K562 (cell line): ENCODE data around the gene CDRT4. TPM values are rescaled to one million over a fixed set of nuclear protein-coding genes. Genes with fewer than 3 reads are reported as not detected.

Experiments
- CAMTA2 ChIP-seq: fragments of 250-450 bp; sonication (Bioruptor Pico); conservative IDR thresholded peaks from 2 replicates; pipeline ENCODE4 v1.5.1; 2022
- CREB1 ChIP-seq, 2 experiments: sonication (generic) in 1 of 2; formaldehyde crosslinking in 1 of 2; IDR thresholded peaks; 2 replicates each; pipeline versions ENCODE4 v1.6.1 to v1.8.0; 2012 to 2022; ENCODE audit warnings: inconsistent platforms in 1 of 2, mild to moderate bottlenecking in 1 of 2, missing genetic modification reagents in 1 of 2, moderate library complexity in 1 of 2
- CXXC5 ChIP-seq: fragments of 250-450 bp; sonication (Bioruptor Pico); IDR thresholded peaks from 2 replicates; pipeline ENCODE4 v1.8.0; 2022; ENCODE audit warnings: inconsistent platforms, mild to moderate bottlenecking, moderate library complexity
- EP300 ChIP-seq: IDR thresholded peaks from 2 replicates; pipeline ENCODE4 v1.6.1; 2012; ENCODE audit warnings: low read length, improper control_type of control experiment
- HES1 ChIP-seq: fragments of 450-650 bp; IDR thresholded peaks from 2 replicates; pipeline ENCODE4 v1.6.1; 2016; ENCODE audit warnings: low read depth, mild to moderate bottlenecking, moderate library complexity
- ILK ChIP-seq: fragments of 450-650 bp; IDR thresholded peaks from 2 replicates; pipeline ENCODE4 v1.6.1; 2016; ENCODE audit warnings: missing genetic modification characterization, low read depth, mild to moderate bottlenecking, missing compliant biosample characterization, moderate library complexity, borderline replicate concordance
- NCOA1 ChIP-seq: fragments of 450-650 bp; IDR thresholded peaks from 2 replicates; pipeline ENCODE4 v1.6.1; 2016; ENCODE audit warnings: low read depth
- NFIC ChIP-seq: fragments of 450-650 bp; IDR thresholded peaks from 2 replicates; pipeline ENCODE4 v1.6.1; 2017; ENCODE audit warnings: mild to moderate bottlenecking, inconsistent platforms
- POLR2G ChIP-seq: fragments of 200-400 bp; formaldehyde crosslinking; IDR thresholded peaks from 2 replicates; pipeline ENCODE4 v1.6.1; 2017; ENCODE audit warnings: low read depth, mild to moderate bottlenecking, antibody characterized with exemption, low read length, moderate library complexity
- SMARCE1 ChIP-seq: fragments of 450-650 bp; IDR thresholded peaks from 2 replicates; pipeline ENCODE4 v1.7.1; 2016; ENCODE audit warnings: mild to moderate bottlenecking
- YBX1 ChIP-seq: fragments of 450-650 bp; IDR thresholded peaks from 2 replicates; pipeline ENCODE4 v1.7.1; 2016; ENCODE audit warnings: mild to moderate bottlenecking
- ZNF639 ChIP-seq, 2 experiments: fragments of 200-800 bp in 1 of 2; sonication (Bioruptor generic) in 1 of 2; sonication (generic) in 1 of 2; formaldehyde crosslinking in 1 of 2; IDR thresholded peaks in 1 of 2; conservative IDR thresholded peaks in 1 of 2; 2 replicates each; pipeline versions ENCODE4 v1.5.0 to v1.6.1; 2016 to 2020; ENCODE audit warnings: missing compliant biosample characterization in 1 of 2, missing genetic modification characterization in 1 of 2, missing genetic modification reagents in 1 of 2
- ZNF655 ChIP-seq: fragments of 250-450 bp; sonication (Bioruptor Pico); IDR thresholded peaks from 2 replicates; pipeline ENCODE4 v1.5.0; 2021
- polyA plus RNA-seq, 8 experiments: library from polyadenylated mRNA; depleted of rRNA in 4 of 8; stranded (reverse) in 5 of 8; unstranded in 3 of 8; fragments of >200 nt; fragmentation: Nextera tagmentation in 2 of 8; fragmentation: Illumina TruSeq in 1 of 8; extraction: Ambion mirVana in 2 of 8; extraction: Trizol in 1 of 8; gene quantifications; 2 replicates each; pipeline versions ENCODE4 v1.2.1 to v1.2.3, GENCODE V29; 2011 to 2014; ENCODE audit warnings: inconsistent platforms in 1 of 8, missing spikeins in 1 of 8
- total RNA-seq, 7 experiments: library from RNA; depleted of rRNA in 6 of 7; stranded (reverse); fragments of >200 nt in 6 of 7; fragmentation: Illumina TruSeq in 2 of 7; extraction: Trizol in 2 of 7; gene quantifications; 2 replicates each; pipeline versions ENCODE4 v1.2.1 to v1.2.3, GENCODE V29; 2011 to 2021; ENCODE audit warnings: low replicate concordance in 1 of 7
- TF ChIP-seq, protein P1 (sequence below): sonication (generic); formaldehyde crosslinking; IDR thresholded peaks from 2 replicates; pipeline ENCODE4 v1.8.0; 2022; ENCODE audit warnings: missing genetic modification reagents, mild to moderate bottlenecking, moderate library complexity, borderline replicate concordance
- TF ChIP-seq, protein P2 (sequence below): fragments of 450-650 bp; formaldehyde crosslinking; IDR thresholded peaks from 2 replicates; pipeline ENCODE4 v1.4.0; 2020; ENCODE audit warnings: mild to moderate bottlenecking, moderate library complexity
- TF ChIP-seq, protein P3 (sequence below), 2 experiments: fragments of 450-650 bp in 1 of 2; sonication (generic) in 1 of 2; formaldehyde crosslinking in 1 of 2; IDR thresholded peaks in 1 of 2; conservative IDR thresholded peaks in 1 of 2; 2 replicates each; pipeline versions ENCODE4 v1.6.1 to v1.8.1; 2016 to 2023; ENCODE audit warnings: mild to moderate bottlenecking in 2 of 2, moderate library complexity in 2 of 2, inconsistent platforms in 1 of 2, missing genetic modification reagents in 1 of 2
- TF ChIP-seq, protein P4 (sequence below): fragments of 450-650 bp; IDR thresholded peaks from one replicate; pipeline ENCODE4 v1.6.1; 2018; ENCODE audit warnings: mild to moderate bottlenecking, moderate library complexity; ENCODE audit not compliant: partially characterized antibody

Gene CDRT4
- total and polyA plus RNA-seq, 9 of the 15 experiments (the other 6 are each of a cell fraction or from before 2014, with no cell fraction given), result 1.7 to 6.4 (median 3.5) TPM

GRCh38 chr17:15490634-15491261 is 23.3 kb upstream of the CDRT4 start (continued):
- TF ChIP-seq, protein P1, sequence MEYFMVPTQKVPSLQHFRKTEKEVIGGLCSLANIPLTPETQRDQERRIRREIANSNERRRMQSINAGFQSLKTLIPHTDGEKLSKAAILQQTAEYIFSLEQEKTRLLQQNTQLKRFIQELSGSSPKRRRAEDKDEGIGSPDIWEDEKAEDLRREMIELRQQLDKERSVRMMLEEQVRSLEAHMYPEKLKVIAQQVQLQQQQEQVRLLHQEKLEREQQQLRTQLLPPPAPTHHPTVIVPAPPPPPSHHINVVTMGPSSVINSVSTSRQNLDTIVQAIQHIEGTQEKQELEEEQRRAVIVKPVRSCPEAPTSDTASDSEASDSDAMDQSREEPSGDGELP, result peak; percentile 86; the same call in 1 of the 2 replicates
- TF ChIP-seq POLR2G (no peak), HES1 (peak; percentile 25; the same call in 1 of the 2 replicates), EP300 (peak; percentile 88), NFIC (peak; percentile 42; the same call in 1 of the 2 replicates), ILK (no peak), ZNF639 (CRISPR knock-in tag; conservative IDR thresholded peaks at IDR 0.05 in 1 of 2, IDR thresholded peaks at IDR 0.05 in 1 of 2) (0 out of 4 replicates have a peak, but pooled peaks of 1 of the 2 experiments have one; percentile 22), NCOA1 (peak; percentile 45; the same call in 1 of the 2 replicates), CREB1 (IDR thresholded peaks at IDR 0.05) (peak; percentile 19; the same call in 1 of the 2 replicates), CREB1 (CRISPR knock-in tag; IDR thresholded peaks at IDR 0.05) (peak; percentile 30; the same call in 1 of the 2 replicates), SMARCE1 (peak; percentile 94), CAMTA2 (no peak), CXXC5 (CRISPR knock-in tag) (peak; percentile 75), YBX1 (no peak), ZNF655 (CRISPR knock-in tag) (no peak)
- TF ChIP-seq, protein P2, sequence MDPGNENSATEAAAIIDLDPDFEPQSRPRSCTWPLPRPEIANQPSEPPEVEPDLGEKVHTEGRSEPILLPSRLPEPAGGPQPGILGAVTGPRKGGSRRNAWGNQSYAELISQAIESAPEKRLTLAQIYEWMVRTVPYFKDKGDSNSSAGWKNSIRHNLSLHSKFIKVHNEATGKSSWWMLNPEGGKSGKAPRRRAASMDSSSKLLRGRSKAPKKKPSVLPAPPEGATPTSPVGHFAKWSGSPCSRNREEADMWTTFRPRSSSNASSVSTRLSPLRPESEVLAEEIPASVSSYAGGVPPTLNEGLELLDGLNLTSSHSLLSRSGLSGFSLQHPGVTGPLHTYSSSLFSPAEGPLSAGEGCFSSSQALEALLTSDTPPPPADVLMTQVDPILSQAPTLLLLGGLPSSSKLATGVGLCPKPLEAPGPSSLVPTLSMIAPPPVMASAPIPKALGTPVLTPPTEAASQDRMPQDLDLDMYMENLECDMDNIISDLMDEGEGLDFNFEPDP (CRISPR knock-in tag), result no peak
- TF ChIP-seq, protein P3, sequence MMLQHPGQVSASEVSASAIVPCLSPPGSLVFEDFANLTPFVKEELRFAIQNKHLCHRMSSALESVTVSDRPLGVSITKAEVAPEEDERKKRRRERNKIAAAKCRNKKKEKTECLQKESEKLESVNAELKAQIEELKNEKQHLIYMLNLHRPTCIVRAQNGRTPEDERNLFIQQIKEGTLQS (IDR thresholded peaks at IDR 0.05), result peak; percentile 93
- TF ChIP-seq, protein P3 (CRISPR knock-in tag; conservative IDR thresholded peaks at IDR 0.05), result 0 out of 2 replicates have a peak, but pooled peaks have one; percentile 62
- TF ChIP-seq, protein P4, sequence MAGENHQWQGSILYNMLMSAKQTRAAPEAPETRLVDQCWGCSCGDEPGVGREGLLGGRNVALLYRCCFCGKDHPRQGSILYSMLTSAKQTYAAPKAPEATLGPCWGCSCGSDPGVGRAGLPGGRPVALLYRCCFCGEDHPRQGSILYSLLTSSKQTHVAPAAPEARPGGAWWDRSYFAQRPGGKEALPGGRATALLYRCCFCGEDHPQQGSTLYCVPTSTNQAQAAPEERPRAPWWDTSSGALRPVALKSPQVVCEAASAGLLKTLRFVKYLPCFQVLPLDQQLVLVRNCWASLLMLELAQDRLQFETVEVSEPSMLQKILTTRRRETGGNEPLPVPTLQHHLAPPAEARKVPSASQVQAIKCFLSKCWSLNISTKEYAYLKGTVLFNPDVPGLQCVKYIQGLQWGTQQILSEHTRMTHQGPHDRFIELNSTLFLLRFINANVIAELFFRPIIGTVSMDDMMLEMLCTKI, result no peak
